ENCODE results near the gene PLCB2. TPM values are rescaled to one million over a fixed set of nuclear protein-coding genes. Genes with fewer than 3 reads are reported as not detected.
A peak's percentile ranks its signal among the peaks of the same experiment; 100 is the strongest.

The PLCB2 gene
- total RNA-seq, 2 donors from 2014 or later = 1.9 to 8.4 TPM

GRCh38 chr15:40320931-40321371 is 13.2 kb upstream of the PLCB2 start:
- DNase-seq (ENCODE audit: low spot score) = no peak
- Histone ChIP-seq H3K4me3 (no peak overlapping the region), H3K4me1 (peaks cover 0 to 30% of the 10 kb centered on the region in 2 donors), H3K9me3 (no peaks in the 10 kb centered on the region), H3K36me3 (no peaks in the 10 kb centered on the region), H3K27me3 (no peaks in the 10 kb centered on the region), H3K27ac (peak overlapping the region; percentile 3 to 24)
- TF ChIP-seq, protein P1, sequence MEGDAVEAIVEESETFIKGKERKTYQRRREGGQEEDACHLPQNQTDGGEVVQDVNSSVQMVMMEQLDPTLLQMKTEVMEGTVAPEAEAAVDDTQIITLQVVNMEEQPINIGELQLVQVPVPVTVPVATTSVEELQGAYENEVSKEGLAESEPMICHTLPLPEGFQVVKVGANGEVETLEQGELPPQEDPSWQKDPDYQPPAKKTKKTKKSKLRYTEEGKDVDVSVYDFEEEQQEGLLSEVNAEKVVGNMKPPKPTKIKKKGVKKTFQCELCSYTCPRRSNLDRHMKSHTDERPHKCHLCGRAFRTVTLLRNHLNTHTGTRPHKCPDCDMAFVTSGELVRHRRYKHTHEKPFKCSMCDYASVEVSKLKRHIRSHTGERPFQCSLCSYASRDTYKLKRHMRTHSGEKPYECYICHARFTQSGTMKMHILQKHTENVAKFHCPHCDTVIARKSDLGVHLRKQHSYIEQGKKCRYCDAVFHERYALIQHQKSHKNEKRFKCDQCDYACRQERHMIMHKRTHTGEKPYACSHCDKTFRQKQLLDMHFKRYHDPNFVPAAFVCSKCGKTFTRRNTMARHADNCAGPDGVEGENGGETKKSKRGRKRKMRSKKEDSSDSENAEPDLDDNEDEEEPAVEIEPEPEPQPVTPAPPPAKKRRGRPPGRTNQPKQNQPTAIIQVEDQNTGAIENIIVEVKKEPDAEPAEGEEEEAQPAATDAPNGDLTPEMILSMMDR (IDR thresholded peaks at IDR 0.05) = peak; percentile 85 to 95

- H3K4me3 ChIP-seq = no peak overlapping the region
- H3K27ac ChIP-seq = peak overlapping the region; percentile 3 to 24
- no peaks in the 10 kb centered on the region for H3K36me3 ChIP-seq
- H3K4me1 ChIP-seq = peaks cover 0 to 25% of the 10 kb centered on the region in 2 donors
- H3K27me3 ChIP-seq = no peaks in the 10 kb centered on the region
- TF ChIP-seq, protein P1 (IDR thresholded peaks at IDR 0.05) = no peak
- no peak for DNase-seq (ENCODE audit: low spot score)
- no peaks in the 10 kb centered on the region for H3K9me3 ChIP-seq
Measured at GRCh38 chr15:40320409-40320808, 12.7 kb upstream of the PLCB2 start.

GRCh38 chr15:40317580-40317979 is 9.8 kb upstream of the PLCB2 start:
- H3K4me3 ChIP-seq = no peak overlapping the region
- peaks cover 0 to 8% of the 10 kb centered on the region in 2 donors for H3K4me1 ChIP-seq
- no peak overlapping the region for H3K27ac ChIP-seq
- DNase-seq (ENCODE audit: low spot score) = no peak
- no peaks in the 10 kb centered on the region for H3K9me3 ChIP-seq
- no peaks in the 10 kb centered on the region for H3K27me3 ChIP-seq
- TF ChIP-seq, protein P1 (IDR thresholded peaks at IDR 0.05) = no peak
- H3K36me3 ChIP-seq = no peaks in the 10 kb centered on the region

GRCh38 chr15:40316931-40317330 is 9.2 kb upstream of the PLCB2 start:
- TF ChIP-seq, protein P1 (IDR thresholded peaks at IDR 0.05) = no peak
- Histone ChIP-seq H3K36me3 (no peaks in the 10 kb centered on the region), H3K27me3 (no peaks in the 10 kb centered on the region), H3K27ac (no peak overlapping the region), H3K4me1 (peaks cover 0 to 8% of the 10 kb centered on the region in 2 donors), H3K4me3 (no peak overlapping the region), H3K9me3 (no peaks in the 10 kb centered on the region)
- DNase-seq (ENCODE audit: low spot score) = no peak

DNA sequence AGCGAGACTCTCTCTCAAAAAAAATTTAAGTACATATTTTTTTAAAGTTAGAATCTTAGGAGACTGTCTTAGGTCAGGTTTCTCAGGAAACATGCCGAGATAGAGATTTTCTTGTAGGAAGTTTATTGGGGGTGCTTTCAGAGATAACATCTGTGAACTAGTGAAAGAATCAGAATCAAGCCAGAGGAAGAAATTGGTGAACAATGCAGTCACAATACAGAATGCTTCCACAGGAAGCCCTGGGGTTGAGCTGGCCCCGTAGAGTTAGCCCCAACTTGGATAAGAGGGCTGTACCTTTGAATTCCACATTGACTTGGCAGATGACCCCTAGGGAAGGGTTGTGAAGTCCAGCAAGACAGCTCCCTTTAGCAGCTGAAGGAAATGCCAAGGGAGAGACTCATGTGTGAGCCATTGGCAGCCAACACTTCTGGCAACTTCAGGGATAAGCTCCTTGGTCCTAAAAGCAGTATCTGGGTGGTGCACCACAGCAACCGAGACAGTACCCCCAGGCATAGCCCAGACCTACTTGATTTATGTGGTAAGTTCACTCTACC is 7.1 kb upstream of the PLCB2 start:
- no peaks in the 10 kb centered on the region for H3K4me1 ChIP-seq
- no peaks in the 10 kb centered on the region for H3K27me3 ChIP-seq
- H3K4me3 ChIP-seq = no peak overlapping the region
- H3K27ac ChIP-seq = no peak overlapping the region
- TF ChIP-seq, protein P1 (IDR thresholded peaks at IDR 0.05) = no peak
- no peaks in the 10 kb centered on the region for H3K36me3 ChIP-seq
- no peak for DNase-seq (ENCODE audit: low spot score)
- H3K9me3 ChIP-seq = no peaks in the 10 kb centered on the region

Measured in right atrium auricular region (tissue), 2 donors.